Activated CD4-positive, CD25-positive, alpha-beta regulatory T cell treated with anti-CD3 and anti-CD28 coated beads, Interleukin-2, amount 50 U/mL, for 24 hours (primary cell): Measurements from ENCODE around the gene AEN.
A peak's percentile ranks its signal among the peaks of the same experiment; 100 is the strongest.
"Not testable (repeated sequence)": the region's sequence is repeated elsewhere in the genome, so short reads cannot be mapped to it uniquely, and the experiment has no call there.

Experiments
- ATAC-seq, 2 donors: fragments of 150-1000 bp; cut with Tn5 transposase; one replicate each; pipeline ENCODE4 v1.10.0; 2021; ENCODE audit warnings: mild to moderate bottlenecking in 1 of 2, moderate library complexity in 1 of 2

The AEN gene

GRCh38 chr15:88631464-88632028 is 10.4 kb downstream of the AEN start:
- no peak for ATAC-seq

DNA sequence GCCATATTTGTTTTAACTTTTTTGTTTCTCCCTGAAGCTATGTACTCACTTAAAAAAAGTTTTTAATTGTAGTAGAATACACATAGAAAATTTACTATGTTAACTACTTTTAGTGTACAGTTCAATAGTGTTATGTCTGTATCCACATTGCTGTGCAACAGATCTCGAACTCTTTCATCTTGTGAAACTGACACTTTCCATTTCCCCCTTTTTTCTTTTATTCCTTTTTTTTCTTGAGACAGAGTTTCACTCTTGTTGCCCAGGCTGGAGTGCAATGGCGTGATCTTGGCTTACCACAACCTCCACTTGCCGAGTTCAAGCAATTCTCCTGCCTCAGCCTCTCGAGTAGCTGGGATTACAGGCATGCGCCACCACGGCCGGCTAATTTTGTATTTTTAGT is 11.7 kb downstream of the AEN start:
- ATAC-seq: not testable (repeated sequence)

DNA sequence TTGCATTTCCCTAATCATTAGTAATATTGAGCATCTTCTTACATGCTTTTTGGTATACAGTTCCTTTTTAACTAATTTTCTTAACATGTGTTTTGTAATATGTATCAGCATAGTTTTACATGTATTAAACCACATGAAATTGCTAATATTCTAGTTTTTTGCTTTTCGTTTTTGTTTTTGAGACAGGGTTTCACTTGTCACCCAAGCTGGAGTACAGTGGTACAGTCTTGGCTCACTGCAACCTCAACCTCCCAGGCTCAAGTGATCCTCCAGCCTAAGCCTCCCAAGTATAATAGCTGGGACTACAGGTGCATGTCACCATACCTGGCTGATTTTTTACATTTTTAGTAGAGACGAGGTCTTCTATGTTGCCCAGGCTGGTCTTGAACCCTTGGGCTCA is 13.3 kb downstream of the AEN start:
- no peak for ATAC-seq

DNA sequence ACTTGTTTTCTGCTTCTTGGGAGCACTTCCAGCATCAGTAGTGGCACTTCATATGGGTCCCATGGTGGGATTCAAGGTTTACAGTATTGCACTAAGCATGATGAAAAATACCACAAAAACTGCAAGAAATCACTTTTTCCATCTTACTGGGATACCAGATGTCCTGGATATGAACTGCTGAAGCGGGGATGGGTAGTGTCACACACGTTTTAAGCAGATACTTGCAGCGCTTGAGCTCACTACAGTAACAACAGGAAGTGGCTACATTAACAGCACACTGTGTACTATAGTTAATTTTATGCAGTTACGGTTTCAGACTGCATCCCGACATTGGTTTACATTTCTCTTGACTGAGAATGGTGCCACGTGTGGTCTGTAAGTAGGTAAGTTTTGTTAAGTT is 14.2 kb downstream of the AEN start:
- peak; percentile 21 to 26 for ATAC-seq

DNA sequence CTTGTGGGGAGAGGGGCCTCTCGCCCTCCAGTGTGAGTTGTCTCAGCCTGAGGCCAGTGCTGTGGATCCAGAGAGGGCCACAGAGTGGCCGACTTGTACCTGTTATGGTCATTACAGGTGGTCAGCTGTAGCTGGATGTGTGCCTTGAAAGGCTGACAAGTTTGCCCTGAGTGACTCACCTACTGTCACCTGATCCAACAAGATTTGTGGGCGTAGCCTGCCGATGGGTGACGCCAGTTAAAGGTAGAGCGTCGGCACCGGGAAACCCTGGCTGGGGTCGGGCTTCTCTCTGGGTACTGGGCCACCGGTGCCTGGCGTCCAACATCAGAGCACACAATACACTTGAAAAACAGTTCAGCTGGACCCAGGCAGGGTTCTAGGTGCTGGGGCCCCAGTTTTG is 14.9 kb downstream of the AEN start:
- ATAC-seq: peak; percentile 8 to 15

DNA sequence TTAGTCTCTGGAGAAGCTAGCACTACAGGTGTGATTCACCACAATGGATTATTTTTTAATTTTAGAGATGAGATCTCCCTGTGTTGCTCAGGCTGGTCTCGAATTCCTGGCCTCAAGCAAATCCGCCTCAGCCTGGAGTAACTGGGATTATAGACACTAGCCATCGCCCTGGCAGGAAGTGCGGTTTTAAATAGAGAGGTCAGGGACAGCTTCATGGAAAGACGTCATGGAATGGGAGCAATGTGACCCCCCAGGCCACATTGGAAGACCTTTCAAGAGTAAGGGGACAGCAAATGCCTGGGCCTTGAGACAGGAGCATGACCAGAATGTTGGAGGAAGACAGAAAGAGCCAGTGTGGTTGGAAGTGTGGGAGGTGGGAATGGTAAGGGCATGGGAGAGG is 15.5 kb downstream of the AEN start:
- ATAC-seq: no peak

DNA sequence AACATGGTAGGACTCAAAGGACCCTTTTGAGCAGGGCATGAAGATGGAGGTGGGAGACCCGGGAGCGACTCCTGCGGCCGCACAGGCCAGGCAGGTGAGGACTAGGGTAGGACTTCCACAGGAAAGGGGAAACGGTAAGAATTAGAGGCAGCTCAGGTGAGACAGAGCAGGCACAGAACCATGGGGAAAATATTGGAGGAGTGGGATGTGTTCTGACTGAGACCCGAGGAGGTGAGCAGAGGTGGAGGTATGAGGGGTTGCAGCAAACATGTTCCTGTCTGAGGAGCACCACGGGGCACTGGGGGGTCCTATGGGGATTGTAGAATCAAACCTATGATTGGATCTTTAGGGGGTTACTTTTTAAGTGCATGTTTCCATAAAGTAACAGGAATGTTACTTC is 16.3 kb downstream of the AEN start:
- no peak for ATAC-seq

GRCh38 chr15:88637841-88638625 is 16.9 kb downstream of the AEN start:
- no peak for ATAC-seq

DNA sequence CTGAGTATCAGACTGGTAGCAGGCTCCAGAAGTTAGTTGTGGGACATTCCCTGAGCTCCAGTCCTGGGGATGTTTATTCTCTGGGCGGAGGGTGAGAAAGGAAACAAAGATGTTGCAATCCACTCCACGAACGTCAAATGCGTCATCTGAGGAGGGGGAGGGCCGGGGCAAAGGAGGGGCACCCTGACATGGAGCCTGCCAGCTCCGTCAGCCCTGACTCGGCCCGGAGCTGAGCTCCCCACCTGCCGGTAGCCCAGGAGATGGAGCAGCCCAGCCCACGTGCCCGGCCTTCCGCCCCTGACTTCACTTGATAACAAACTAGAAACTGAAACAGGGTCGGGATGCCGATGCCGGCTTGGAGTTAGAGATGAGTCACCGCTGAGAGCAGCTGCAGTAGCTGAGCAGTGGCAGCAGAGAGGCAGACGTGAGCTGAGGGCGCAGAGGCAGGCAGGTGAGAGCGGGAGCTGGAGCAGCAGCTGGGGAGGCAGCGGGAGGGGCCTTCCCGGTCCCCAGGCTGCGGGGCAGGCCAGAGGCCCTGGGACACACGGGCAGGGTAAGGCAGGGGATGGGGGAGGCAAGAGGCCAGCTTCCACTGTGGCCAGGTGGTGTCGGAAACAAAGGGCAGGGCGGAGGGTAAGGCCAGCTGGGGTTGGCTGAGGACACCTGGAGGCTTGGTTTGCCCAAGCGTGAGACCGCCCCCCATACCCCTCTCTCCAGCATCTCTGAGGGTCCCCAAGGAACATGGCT is 17.7 kb downstream of the AEN start, which contains the start of gene ISG20:
TSS of gene ISG20 (plus strand) at position 391 of the 747 bp plus-strand sequence. CDS start at position 742, 351 bp downstream.
- peak; percentile 83 to 86 for ATAC-seq

- ATAC-seq: no peak
Observed at GRCh38 chr15:88641959-88642452, 20.9 kb downstream of the AEN start.

DNA sequence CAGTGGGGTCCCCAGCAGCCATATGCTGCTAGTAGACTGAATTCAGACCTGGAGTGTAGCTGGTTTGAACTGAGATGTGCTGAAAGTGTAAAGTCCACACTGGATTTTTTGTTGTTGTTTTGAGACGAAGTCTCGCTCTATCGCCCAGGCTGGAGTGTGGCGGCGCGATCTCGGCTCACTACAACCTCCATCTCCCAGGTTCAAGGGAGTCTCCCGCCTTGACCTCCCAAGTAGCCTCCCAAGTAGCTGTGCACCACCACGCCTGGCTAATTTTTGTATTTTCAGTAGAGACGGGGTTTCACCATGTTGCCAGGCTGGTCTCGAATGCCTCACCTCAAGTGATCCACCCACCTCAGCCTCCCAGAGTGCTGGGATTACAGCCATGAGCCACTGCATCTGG is 21.4 kb downstream of the AEN start:
- not testable (repeated sequence) for ATAC-seq

GRCh38 chr15:88644741-88645140 is 23.6 kb downstream of the AEN start:
- no peak for ATAC-seq

- ATAC-seq: no peak
Observed at GRCh38 chr15:88645171-88646087, 24.3 kb downstream of the AEN start.

- no peak for ATAC-seq
Observed at GRCh38 chr15:88646088-88646405, 24.9 kb downstream of the AEN start.

GRCh38 chr15:88646951-88647350 is 25.8 kb downstream of the AEN start:
- no peak for ATAC-seq

GRCh38 chr15:88647351-88648105 is 26.4 kb downstream of the AEN start:
- ATAC-seq: no peak

GRCh38 chr15:88648357-88649214 is 27.4 kb downstream of the AEN start:
- no peak for ATAC-seq

GRCh38 chr15:88649286-88649733 is 28.2 kb downstream of the AEN start:
- ATAC-seq: peak; percentile 90 to 93

- no peak for ATAC-seq
Observed at GRCh38 chr15:88649753-88650551, 28.8 kb downstream of the AEN start.

DNA sequence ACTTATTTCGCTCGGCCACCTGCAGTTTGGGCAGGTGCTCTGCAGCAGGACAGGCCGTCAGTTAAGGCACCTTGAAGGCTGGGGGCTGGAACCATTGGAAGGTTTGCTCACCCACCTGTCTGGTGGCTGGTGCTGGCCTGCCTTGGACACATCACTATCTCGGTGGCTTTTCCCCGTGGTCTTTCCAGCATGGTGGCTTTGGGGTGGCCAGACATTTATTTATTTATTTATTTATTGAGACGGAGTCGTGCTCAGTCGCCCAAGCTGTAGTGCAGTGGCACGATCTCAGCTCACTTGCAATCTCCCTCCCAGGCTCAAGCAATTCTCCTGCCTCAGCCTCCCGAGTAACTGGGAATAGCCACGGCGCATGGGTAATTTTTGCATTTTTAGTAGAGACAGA is 29.4 kb downstream of the AEN start:
- ATAC-seq: no peak
